Tibial nerve (tissue), 4 donors: ENCODE measurements around the gene IL1RN.

Source experiments
- EP300 ChIP-seq, 2 donors: sonication (generic); formaldehyde crosslinking; IDR thresholded peaks; one replicate each; pipeline ENCODE4 v1.6.1; 2017; ENCODE audit warnings: antibody characterized with exemption in 2 of 2, mild to moderate bottlenecking in 1 of 2
- POLR2A ChIP-seq, 2 donors: fragments of 450-650 bp; IDR thresholded peaks; one replicate each; pipeline ENCODE4 v1.6.1; 2017; ENCODE audit warnings: antibody characterized with exemption in 2 of 2, mild to moderate bottlenecking in 2 of 2, moderate library complexity in 2 of 2
- TF ChIP-seq, protein P1 (sequence below), 5 experiments: fragments of 200-600 bp in 3 of 5; fragments of 450-650 bp in 2 of 5; sonication (generic) in 3 of 5; IDR thresholded peaks; one replicate each; pipeline ENCODE4 v1.5.1; 2016 to 2019; ENCODE audit warnings: antibody characterized with exemption in 5 of 5, mild to moderate bottlenecking in 3 of 5, moderate library complexity in 2 of 5

DNA sequence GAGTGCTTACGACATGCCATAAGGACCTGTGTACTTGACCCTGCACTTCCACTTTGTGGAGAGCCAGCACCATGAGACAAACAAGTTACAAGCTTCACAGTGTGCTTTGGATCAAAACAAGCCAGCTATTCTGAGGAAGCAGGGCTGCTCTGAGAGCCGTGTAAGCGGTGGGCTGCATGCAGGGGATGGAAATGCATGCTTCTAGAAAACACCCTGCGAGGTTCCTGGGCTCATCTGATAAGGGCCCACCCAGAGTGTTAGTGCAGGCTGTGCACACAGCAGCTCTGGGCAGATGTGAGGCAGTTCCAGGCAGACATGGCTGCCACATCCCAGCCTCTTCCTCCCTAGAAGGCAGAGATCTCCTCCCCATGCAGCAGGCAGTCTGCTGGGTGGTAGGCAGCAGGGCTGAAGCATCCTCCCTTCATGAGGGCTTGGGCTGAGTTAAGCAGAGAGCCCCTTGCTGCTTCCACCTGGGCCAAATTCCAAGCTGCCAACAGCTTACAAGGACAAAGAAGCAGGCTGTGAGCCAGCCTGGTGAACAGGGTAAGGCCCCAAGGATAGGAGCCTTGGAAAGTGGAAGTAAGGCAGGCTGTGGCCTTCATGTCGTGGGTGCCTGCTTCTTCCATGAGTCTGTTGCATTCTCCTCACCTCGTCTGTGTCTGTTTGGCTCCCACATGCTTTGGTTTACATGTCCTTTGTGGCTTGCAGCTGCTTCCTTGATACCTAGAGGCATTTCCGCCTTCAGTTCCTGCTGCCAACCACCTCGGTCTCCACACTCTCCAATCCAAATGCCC lies 54.1 kb downstream of the IL1RN start:
- TF ChIP-seq POLR2A (IDR thresholded peaks at IDR 0.05) = no peak
- TF ChIP-seq EP300 (IDR thresholded peaks at IDR 0.05) = no peak
- TF ChIP-seq, protein P1, sequence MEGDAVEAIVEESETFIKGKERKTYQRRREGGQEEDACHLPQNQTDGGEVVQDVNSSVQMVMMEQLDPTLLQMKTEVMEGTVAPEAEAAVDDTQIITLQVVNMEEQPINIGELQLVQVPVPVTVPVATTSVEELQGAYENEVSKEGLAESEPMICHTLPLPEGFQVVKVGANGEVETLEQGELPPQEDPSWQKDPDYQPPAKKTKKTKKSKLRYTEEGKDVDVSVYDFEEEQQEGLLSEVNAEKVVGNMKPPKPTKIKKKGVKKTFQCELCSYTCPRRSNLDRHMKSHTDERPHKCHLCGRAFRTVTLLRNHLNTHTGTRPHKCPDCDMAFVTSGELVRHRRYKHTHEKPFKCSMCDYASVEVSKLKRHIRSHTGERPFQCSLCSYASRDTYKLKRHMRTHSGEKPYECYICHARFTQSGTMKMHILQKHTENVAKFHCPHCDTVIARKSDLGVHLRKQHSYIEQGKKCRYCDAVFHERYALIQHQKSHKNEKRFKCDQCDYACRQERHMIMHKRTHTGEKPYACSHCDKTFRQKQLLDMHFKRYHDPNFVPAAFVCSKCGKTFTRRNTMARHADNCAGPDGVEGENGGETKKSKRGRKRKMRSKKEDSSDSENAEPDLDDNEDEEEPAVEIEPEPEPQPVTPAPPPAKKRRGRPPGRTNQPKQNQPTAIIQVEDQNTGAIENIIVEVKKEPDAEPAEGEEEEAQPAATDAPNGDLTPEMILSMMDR (IDR thresholded peaks at IDR 0.05) = no peak
